Stimulated activated CD8-positive, alpha-beta memory T cell treated with anti-CD3 and anti-CD28 coated beads, Interleukin-4, amount 100 ng/mL, for 1 hour (primary cell): ENCODE data around the gene SHISA7.
"Not testable (repeated sequence)": the region's sequence is repeated elsewhere in the genome, so short reads cannot be mapped to it uniquely, and the experiment has no call there.

Source experiments
- DNase-seq, 2 donors: peaks; one replicate each; pipeline ENCODE4 v3.0.0-alpha.2; 2020; ENCODE audit warnings: low read depth in 2 of 2, low spot score in 1 of 2

Gene SHISA7

GRCh38 chr19:55421281-55421680 is 21.8 kb downstream of the SHISA7 start:
- not testable (repeated sequence) for DNase-seq

- no peak for DNase-seq
These were observed 23.4 kb downstream of the SHISA7 start for GRCh38 chr19:55419624-55420236.

GRCh38 chr19:55419103-55419502 is 24.0 kb downstream of the SHISA7 start:
- no peak for DNase-seq

- DNase-seq = peak in 1 of 2 donors; percentile 26
These were observed 24.9 kb downstream of the SHISA7 start for GRCh38 chr19:55418185-55418584.

DNA sequence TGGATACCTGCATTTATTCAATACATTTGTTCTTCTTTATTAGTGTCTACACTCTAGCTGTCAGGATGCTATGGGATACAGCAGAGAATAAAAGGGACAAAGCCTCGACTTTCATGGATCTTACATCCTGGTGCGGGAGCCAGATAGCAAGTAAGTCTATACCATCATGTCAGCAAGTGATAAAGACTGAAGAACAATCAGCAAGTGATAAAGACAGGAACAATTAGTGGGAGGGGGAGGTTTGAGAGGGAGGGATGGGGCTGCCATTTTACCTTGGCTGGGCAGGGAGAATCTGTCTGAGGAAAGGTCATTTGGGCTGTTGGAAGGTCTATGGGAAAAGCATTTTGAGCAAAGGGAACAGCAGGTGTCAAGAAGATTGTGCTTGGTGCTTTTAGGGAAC is 32.9 kb downstream of the SHISA7 start:
- no peak for DNase-seq

- DNase-seq = not testable (repeated sequence)
These were observed 33.9 kb downstream of the SHISA7 start for GRCh38 chr19:55409179-55409578.

DNA sequence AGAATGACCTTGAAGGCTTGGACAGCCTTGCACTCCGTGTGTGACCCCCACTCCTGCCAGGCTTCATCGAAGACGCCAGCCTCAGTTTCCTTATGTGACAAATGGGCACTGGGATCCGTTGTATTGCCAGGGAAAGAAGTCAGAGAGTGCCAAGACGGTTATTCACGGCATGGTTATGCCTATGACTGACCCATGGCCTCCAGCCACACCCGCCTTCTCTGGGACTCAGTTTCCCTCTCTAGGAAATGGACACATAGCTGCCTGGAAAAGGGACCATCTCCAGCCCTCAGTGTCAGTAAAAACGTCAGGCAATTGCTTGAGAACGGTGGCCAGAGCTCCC is 34.6 kb downstream of the SHISA7 start:
- no peak for DNase-seq

DNA sequence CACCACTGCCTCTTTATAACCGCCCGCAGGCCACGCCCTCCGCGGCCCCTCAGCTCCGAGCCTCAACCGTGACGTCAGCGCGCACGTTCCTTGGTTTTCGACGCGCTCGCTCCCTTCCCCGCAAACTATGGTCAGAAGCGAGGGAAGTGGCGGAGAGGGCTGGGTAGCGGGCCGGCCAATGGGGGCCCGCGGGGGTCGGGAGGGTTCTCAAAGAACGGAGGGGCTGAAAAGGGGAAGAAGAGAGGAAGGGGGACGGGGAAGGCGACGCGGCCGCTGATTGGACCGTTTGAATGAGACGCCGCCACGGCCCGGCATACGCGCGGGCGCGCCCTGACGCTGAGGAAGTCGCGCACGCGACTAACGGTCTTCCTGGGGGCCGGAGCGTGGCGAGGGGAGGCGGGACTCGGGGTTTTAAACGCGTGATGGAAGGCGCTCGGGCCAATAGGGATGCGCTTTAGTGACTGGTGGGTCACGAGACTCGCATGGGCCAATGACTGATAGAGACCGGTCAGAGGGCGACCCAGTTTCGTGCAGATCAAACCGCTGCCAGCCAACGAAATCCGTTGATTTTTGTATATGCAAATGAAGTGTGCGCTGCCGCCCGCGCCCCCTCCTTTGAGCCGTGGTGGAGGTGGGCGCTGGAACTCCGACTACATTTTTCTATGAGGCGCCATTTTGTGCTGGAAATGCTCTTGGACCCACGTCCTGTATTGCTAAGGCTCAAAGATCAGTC is 35.1 kb downstream of the SHISA7 start:
- peak; percentile 90 to 94 for DNase-seq

GRCh38 chr19:55407550-55407799 is 35.6 kb downstream of the SHISA7 start, which contains the start of gene UBE2S:
TSS of gene UBE2S (minus strand) at chr19:55407788. CDS start at chr19:55407589, 199 bp downstream.
- DNase-seq = not testable (repeated sequence)

DNA sequence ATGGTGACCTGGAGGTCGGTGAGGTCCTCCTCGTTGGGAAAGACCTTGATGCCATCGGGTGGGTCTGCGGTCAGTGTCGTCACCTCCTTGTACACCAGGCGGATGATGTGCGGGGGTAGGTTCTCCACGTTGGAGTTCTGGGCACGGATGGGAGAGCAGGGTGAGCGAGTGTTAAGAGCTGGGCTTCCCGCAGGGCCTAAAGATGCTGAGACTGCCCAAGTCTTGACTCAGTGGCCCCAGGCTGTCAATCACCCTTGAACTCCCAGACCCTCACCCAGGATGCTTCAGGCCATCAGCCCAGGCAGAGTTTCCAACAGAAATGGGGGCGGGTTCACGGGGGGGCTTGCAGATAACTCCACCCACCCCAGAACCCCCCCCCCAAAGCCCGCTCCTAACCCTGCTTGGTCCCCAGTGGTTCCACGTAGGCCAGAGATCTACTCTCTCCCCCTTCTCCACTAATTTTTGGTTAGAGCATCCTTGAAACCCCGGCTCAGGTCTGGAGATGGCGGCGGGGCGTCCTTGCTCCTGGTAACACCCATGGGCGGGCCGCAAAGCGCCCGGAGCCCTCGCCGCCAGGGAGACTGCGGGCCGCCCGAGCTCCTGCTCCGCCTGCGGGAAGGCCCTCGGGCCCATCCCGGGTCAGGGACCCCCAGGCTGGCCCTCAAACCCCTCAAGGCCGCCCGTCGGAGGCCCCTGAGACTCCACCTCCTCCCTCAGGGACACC is 36.1 kb downstream of the SHISA7 start:
- DNase-seq = no peak

DNA sequence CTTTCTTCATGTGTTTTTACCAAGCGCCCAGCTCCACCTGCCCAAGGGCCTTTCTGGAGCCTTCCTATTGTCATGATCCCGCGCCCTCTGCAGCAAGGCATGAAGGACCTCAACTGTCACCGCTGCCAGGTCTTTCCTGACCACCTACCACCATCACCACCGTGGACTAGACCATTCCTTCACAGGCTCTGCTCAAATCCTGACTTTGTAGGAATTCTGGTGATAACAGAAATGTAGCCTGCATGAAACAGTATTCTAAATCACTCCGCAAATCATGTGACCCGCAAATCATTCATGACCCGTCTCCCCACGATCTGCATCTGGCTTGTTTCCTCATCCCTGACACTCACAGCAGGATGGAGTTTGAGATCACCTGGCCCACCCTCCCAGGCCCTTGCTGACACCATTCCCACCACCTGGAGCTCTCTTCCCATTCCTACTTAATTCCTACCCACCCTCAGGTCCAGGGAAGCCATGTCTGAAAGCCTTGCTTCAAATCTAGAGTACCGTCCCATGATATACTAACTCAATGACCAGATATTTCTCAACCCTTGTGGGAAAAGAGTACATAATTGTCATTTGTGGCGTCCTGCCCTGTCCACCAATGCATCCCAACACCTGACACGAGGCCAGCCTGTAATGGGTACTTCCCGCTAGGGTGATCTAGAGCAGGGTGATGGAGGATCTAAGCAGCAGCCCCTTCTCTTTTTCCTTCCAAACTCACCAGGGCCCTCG is 36.8 kb downstream of the SHISA7 start:
- DNase-seq = no peak

DNA sequence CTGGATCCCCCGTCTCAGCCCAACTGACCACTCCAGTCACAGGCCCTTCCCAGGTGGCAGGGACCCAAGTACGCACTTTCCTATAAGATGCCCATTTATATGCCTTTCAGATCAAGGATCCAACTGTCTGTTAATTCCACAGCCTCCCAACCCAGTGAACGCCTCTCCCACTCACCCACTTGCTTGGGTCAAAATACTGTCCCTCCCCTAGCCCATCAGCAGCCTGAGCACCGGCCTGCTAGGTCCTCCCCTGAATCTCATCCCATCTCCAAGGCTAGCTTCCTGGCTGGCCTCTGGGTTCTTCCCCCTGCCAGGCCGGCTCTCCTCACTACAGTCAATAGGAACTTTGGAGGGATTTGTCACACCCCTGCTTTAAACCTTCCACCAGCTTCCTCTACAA is 37.5 kb downstream of the SHISA7 start:
- no peak for DNase-seq

DNA sequence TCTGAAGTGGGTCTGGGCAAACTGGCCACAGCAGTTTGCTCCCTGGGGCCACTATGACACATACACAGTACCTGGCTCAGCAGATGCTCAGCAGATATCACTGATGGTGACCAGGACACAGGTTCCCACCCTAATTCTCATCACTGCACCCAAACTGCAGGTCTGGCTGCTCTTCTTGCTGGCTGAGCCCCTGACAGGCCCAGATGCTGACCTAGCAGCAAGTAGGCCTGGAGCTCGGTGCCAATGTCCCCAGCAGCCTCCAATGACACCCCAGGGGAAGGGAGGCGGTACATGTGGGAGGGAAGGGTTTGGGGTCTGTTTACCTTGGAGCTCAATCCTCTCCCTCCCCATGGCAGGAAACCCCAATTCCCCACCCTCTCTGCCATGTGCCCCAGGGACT is 40.6 kb downstream of the SHISA7 start:
- DNase-seq = no peak

DNA sequence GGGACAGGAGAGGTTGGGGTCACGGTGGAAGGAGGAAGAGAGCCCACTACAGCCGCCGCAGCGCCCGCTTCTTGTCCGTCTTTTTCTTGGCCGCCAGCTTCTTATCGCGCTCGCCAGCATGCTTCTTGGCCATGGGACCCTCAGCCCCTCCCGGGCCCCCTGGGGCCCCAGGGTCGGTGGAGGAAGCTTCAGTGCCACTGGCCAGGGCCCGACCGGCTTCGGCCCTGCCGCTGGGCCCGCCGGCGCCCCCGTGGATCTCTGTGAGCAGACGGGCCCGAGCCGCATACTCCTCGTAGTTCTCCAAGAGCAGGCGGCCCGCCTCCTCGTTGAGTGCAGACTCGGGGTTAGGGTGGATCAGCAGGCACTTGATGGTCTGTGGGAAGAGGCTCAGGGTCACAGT is 41.7 kb downstream of the SHISA7 start:
- not testable (repeated sequence) for DNase-seq

- no peak for DNase-seq
These were observed 42.6 kb downstream of the SHISA7 start for GRCh38 chr19:55400281-55401087.

- no peak for DNase-seq
These were observed 44.7 kb downstream of the SHISA7 start for GRCh38 chr19:55398200-55398925.

DNA sequence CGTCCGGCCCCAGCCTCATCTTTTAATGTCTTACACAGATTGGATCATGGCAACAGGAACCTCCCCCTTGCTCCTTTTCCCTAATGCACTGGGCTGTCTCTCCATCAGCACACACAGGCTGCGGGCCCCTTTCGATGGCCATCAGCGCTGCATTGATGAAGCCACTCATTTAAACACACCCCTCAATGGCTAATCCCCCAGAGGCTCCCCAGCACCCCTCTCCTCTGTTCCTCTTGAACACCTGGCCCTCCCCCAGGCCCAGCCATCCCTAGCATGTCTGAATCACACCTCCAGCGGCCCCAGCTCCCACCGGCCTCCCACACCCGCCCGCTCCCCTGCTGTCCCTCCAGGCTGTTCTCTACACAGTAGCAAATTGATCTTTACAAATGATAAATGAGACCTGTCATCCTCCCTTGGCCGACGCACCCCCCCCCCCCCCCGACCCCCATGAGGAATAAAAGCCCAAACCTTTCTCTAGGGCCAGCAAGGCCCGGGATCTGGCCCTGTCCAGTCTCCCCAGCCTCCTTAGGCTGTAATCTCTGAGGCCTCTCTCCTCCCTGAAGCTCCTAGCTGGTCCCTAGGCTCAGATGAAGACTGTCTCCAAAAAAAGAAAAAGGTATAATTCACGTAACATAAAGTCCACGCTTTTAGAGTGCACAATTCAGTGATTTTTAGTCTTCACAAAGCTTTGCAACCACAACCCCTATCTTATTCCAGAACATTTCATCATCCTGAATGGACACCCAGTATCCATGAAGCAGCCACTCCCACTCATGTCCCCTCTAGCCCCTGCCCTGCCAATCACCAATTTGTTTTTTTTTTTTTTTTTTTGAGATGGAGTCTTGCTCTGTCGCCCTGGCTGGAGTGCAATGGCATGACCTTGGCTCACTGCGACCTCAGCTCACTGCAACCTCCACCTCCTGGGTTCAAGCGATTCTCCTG is 50.0 kb downstream of the SHISA7 start:
- DNase-seq = no peak

- DNase-seq = no peak
These were observed 51.1 kb downstream of the SHISA7 start for GRCh38 chr19:55391702-55392615.
